Measurements from ENCODE around the gene USP5.
"Not testable (repeated sequence)": the region's sequence is repeated elsewhere in the genome, so short reads cannot be mapped to it uniquely, and the experiment has no call there.

USP5 gene

GRCh38 chr12:6860942-6861341 lies 9.0 kb downstream of the USP5 start:
- H3K4me1 Mint-ChIP-seq: peaks cover 5% of the 10 kb centered on the region
- H3K4me3 Mint-ChIP-seq: no peak overlapping the region
- DNase-seq (no peak), ATAC-seq (no peak)
- H3K9me3 Mint-ChIP-seq: no peaks in the 10 kb centered on the region
- H3K27ac Mint-ChIP-seq: no peak overlapping the region
- peaks cover 45% of the 10 kb centered on the region for H3K36me3 Mint-ChIP-seq (ENCODE audit: low read depth)
- no peaks in the 10 kb centered on the region for H3K27me3 Mint-ChIP-seq

DNA sequence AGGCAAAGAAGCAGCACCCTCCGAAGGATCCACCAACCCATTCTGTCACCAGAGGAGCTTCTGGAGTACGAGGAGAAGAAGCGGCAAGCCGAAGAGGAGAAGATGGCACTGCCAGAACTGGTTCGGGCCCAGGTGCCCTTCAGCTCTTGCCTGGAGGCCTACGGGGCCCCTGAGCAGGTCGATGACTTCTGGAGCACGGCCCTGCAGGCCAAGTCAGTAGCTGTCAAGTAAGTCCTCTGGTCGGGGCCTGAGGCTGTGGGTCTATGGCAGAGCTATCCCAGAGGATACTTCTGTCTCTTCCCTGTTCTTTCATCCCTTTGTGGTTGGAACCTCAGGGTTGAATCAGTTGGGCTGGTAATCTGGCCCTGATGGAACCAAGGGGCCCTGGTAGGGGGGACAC lies 9.4 kb downstream of the USP5 start:
- ATAC-seq: no peak
- H3K36me3 Mint-ChIP-seq (ENCODE audit: low read depth): peaks cover 45% of the 10 kb centered on the region
- H3K27me3 Mint-ChIP-seq: no peaks in the 10 kb centered on the region
- H3K27ac Mint-ChIP-seq: no peak overlapping the region
- H3K9me3 Mint-ChIP-seq: no peaks in the 10 kb centered on the region
- peaks cover 8% of the 10 kb centered on the region for H3K4me1 Mint-ChIP-seq
- DNase-seq: no peak
- no peak overlapping the region for H3K4me3 Mint-ChIP-seq

DNA sequence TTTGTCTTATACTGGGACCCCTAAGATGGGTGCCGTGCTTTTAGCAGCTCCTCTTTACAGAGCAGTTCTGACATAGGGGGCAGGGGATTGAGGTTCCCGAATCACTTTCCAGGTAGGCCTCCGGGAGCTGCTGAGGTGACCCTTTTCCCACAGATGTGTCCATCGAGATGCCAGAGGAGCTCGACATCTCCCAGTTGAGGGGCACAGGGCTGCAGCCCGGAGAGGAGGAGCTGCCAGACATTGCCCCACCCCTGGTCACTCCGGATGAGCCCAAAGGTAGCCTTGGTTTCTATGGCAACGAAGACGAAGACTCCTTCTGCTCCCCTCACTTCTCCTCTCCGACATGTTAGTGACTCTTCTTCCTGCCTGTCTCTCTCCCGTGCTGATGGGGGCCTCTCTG lies 11.1 kb downstream of the USP5 start:
- H3K4me1 Mint-ChIP-seq: peaks cover 17% of the 10 kb centered on the region
- peaks cover 2% of the 10 kb centered on the region for H3K27me3 Mint-ChIP-seq
- ATAC-seq (no peak), DNase-seq (no peak)
- no peaks in the 10 kb centered on the region for H3K9me3 Mint-ChIP-seq
- no peak overlapping the region for H3K27ac Mint-ChIP-seq
- H3K36me3 Mint-ChIP-seq (ENCODE audit: low read depth): peaks cover 37% of the 10 kb centered on the region
- H3K4me3 Mint-ChIP-seq: no peak overlapping the region

DNA sequence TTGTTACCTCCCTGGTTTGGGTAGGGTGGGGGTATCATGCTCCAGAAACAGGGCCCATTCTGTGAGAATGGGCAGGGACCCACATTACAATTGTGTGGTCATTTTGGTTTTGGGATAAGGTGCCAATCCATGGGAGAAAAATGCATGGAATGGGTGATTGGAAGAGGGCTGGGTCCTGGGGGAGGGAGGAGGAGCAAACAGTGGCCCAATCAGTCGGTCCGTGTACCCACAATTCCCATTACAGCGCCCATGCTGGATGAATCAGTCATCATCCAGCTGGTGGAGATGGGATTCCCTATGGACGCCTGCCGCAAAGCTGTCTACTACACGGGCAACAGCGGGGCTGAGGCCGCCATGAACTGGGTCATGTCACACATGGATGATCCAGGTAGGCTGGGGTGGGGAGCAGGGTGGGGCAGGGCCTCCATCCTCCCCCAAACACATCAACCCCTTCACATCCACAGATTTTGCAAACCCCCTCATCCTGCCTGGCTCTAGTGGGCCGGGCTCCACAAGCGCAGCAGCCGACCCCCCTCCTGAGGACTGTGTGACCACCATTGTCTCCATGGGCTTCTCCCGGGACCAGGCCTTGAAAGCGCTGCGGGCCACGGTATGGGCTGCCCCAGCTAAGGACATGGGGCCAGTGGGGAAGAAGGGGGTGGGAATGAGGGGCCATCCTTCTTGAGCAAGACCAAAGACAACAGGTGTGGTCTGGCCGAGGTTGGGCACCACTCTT lies 11.8 kb downstream of the USP5 start:
- H3K4me3 Mint-ChIP-seq: no peak overlapping the region
- H3K27ac Mint-ChIP-seq: no peak overlapping the region
- no peaks in the 10 kb centered on the region for H3K9me3 Mint-ChIP-seq
- H3K36me3 Mint-ChIP-seq (ENCODE audit: low read depth): peaks cover 41% of the 10 kb centered on the region
- peaks cover 22% of the 10 kb centered on the region for H3K4me1 Mint-ChIP-seq
- no peak for DNase-seq
- no peak for ATAC-seq
- peaks cover 2% of the 10 kb centered on the region for H3K27me3 Mint-ChIP-seq

- ATAC-seq, DNase-seq, H3K27me3 Mint-ChIP-seq, H3K9me3 Mint-ChIP-seq, H3K4me3 Mint-ChIP-seq, H3K27ac Mint-ChIP-seq: not testable (repeated sequence)
- Mint-ChIP-seq H3K4me1 (peaks cover 37% of the 10 kb centered on the region), H3K36me3 (ENCODE audit: low read depth) (peaks cover 57% of the 10 kb centered on the region)
These were observed 13.4 kb downstream of the USP5 start for GRCh38 chr12:6865307-6865706.

DNA sequence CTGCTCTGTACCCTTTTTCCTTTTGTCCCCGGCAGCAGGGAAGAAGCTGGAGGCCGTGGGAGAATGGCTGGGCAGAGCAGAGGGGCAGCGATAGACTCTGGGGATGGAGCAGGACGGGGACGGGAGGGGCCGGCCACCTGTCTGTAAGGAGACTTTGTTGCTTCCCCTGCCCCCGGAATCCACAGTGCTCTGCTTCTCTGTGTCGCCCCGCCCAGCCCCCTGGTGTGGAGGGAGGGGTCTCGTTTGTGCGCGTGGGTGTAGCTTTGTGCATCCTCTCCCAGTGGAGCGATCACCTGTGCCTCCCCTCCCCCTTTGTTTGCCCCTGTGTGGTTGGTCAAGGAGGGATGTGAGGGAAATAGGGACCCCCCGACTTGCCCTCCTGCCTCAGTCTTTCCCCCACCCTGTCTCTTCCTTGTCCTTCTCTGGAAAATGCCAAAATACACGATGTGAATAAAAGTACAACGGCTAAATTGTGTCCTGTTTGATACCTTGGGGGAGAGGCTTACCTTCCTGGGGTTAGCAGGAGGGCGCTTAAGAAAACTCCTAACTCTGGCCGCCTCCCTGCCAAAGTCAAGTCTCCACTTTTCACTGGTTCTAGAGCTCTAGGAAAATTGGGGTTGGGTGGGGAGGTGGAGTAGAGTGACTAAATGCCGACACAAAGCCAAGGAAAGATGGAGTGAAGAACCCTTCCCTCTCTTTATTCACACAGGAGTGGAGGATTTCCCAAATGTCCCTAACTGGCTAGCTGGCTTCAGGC lies 14.4 kb downstream of the USP5 start:
- peaks cover 48% of the 10 kb centered on the region for H3K4me1 Mint-ChIP-seq
- ATAC-seq (no peak), DNase-seq (peak; percentile 31)
- H3K4me3 Mint-ChIP-seq: peak overlapping the region; percentile 94
- H3K9me3 Mint-ChIP-seq: no peaks in the 10 kb centered on the region
- H3K27ac Mint-ChIP-seq: peak overlapping the region; percentile 31
- H3K27me3 Mint-ChIP-seq: peaks cover 2% of the 10 kb centered on the region
- H3K36me3 Mint-ChIP-seq (ENCODE audit: low read depth): peaks cover 58% of the 10 kb centered on the region

GRCh38 chr12:6866920-6867412 lies 15.0 kb downstream of the USP5 start:
- Mint-ChIP-seq H3K4me3 (peak overlapping the region; percentile 94), H3K27ac (peak overlapping the region; percentile 97), H3K4me1 (peaks cover 54% of the 10 kb centered on the region), H3K9me3 (no peaks in the 10 kb centered on the region), H3K27me3 (peaks cover 2% of the 10 kb centered on the region), H3K36me3 (ENCODE audit: low read depth) (peaks cover 61% of the 10 kb centered on the region)
- DNase-seq (no peak), ATAC-seq (peak; percentile 2)

DNA sequence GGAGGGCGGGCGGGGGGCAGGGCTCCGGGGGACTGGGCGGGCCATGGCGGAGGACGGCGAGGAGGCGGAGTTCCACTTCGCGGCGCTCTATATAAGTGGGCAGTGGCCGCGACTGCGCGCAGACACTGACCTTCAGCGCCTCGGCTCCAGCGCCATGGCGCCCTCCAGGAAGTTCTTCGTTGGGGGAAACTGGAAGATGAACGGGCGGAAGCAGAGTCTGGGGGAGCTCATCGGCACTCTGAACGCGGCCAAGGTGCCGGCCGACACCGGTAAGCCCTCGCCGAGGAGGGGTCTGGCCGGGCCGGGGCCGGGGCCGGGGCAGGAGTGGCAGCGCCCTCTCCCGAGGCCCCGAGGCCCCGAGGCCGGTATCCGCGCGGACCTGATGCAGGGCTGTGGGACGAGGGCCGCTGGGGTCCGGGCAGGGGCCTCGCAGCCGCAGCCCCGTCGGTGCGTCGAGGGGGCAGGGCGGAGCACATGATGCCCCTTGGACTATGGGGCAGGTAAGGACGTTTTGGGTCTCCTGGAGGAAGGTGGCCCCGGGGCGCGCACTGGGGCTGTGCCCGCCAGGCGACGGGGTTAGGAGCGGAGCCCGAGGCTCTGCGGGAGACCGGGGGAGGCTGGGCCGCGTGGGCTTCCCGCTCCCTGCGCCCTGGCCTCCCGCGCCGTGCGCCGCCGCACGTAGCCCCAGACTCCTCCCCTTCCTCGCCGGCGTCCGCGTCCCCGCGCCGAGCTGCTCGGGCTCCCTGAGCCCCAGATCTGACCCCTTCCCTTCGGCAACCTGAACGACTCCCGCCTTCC lies 15.7 kb downstream of the USP5 start, which contains the start of gene TPI1:
Gene TPI1, plus strand, starts transcription at position 119 of the 798 bp plus-strand sequence. Its CDS starts 36 bp downstream, at position 155.
- DNase-seq (peak; percentile 87), ATAC-seq (peak; percentile 56)
- Mint-ChIP-seq H3K36me3 (ENCODE audit: low read depth) (peaks cover 61% of the 10 kb centered on the region), H3K27me3 (peaks cover 2% of the 10 kb centered on the region), H3K9me3 (no peaks in the 10 kb centered on the region), H3K4me1 (peaks cover 60% of the 10 kb centered on the region), H3K4me3 (peak within 1 kb of the TSS; percentile 94), H3K27ac (peak within 1 kb of the TSS; percentile 97)

GRCh38 chr12:6868211-6869048 lies 16.5 kb downstream of the USP5 start:
- DNase-seq (no peak), ATAC-seq (no peak)
- Mint-ChIP-seq H3K9me3 (no peaks in the 10 kb centered on the region), H3K27ac (peak overlapping the region; percentile 97), H3K4me1 (peaks cover 64% of the 10 kb centered on the region), H3K36me3 (ENCODE audit: low read depth) (peaks cover 59% of the 10 kb centered on the region), H3K27me3 (peaks cover 2% of the 10 kb centered on the region), H3K4me3 (peak overlapping the region; percentile 94)

- peak overlapping the region; percentile 94 for H3K4me3 Mint-ChIP-seq
- peaks cover 2% of the 10 kb centered on the region for H3K27me3 Mint-ChIP-seq
- H3K27ac Mint-ChIP-seq: peak overlapping the region; percentile 97
- ATAC-seq (no peak), DNase-seq (peak; percentile 83)
- H3K36me3 Mint-ChIP-seq (ENCODE audit: low read depth): peaks cover 57% of the 10 kb centered on the region
- peaks cover 68% of the 10 kb centered on the region for H3K4me1 Mint-ChIP-seq
- no peaks in the 10 kb centered on the region for H3K9me3 Mint-ChIP-seq
These were observed 17.4 kb downstream of the USP5 start for GRCh38 chr12:6869049-6870021.

GRCh38 chr12:6870304-6870703 lies 18.4 kb downstream of the USP5 start:
- H3K9me3 Mint-ChIP-seq, ATAC-seq, H3K27me3 Mint-ChIP-seq, DNase-seq: not testable (repeated sequence)
- Mint-ChIP-seq H3K36me3 (ENCODE audit: low read depth) (peaks cover 60% of the 10 kb centered on the region), H3K27ac (peak overlapping the region; percentile 86), H3K4me1 (peaks cover 71% of the 10 kb centered on the region), H3K4me3 (peak overlapping the region; percentile 94)

DNA sequence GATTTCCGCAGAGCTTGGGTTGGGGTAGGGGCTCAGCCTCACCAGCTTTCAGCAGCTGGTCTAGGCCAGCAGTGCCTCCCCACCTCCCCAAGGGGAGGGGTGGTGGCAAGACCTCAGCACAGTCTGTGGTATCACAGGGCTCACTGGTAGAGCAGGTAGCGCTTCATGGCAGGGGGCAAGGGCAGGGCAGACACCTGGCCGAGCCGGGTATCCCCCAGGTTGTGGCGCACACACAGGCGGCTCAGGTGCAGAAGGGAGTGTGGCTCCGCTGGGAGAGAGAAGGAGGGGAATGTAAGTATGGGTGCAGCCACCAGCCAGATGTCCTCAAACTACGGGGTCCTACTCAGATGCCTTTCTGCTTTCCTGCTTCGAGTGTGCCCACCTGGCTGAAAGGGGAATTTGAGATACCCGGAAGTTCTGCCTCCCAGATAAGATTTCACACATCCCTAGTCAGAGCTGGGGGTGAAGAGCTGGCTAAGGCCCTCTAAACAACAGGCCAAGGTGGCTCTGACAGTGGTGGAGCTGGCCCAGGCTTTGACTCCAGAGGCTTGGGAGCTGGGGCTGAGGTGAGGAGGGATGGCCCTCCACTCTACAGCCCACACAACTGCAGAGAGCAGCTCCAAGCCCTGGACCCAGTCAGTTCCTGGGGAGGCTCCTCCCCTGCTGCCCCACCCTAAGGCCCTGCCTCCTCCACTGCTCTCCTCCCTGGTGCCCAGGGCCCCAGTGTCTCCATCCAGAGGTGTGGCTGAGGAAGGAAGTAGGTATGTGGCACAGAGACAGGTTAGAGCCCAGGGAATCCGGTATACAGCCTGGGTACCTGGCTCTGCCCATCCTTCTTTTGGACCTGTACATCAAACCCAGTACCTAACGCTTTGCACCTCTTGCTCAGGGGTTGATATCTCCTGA lies 19.4 kb downstream of the USP5 start:
- DNase-seq (peak; percentile 61), ATAC-seq (peak; percentile 31)
- Mint-ChIP-seq H3K27ac (peak overlapping the region; percentile 86), H3K4me1 (peaks cover 64% of the 10 kb centered on the region), H3K27me3 (peaks cover 2% of the 10 kb centered on the region), H3K4me3 (peak overlapping the region; percentile 94), H3K36me3 (ENCODE audit: low read depth) (peaks cover 62% of the 10 kb centered on the region), H3K9me3 (no peaks in the 10 kb centered on the region)

Measured in activated naive CD8-positive, alpha-beta T cell treated with anti-CD3 and anti-CD28 coated beads, Interleukin-2, amount 50 U/mL, for 24 hours (primary cell).